Transverse colon (tissue), 4 donors: Measurements from ENCODE around the gene GALNT11. TPM values are rescaled to one million over a fixed set of nuclear protein-coding genes. Genes with fewer than 3 reads are reported as not detected.

ENCODE experiments used
- DNase-seq: peaks from one replicate; pipeline ENCODE4 v3.0.0-alpha.2; 2019
- H3K27ac ChIP-seq, 4 donors: fragments of 200-600 bp; sonication (generic); 2 replicates each; pipeline ENCODE4 v1.5.1; 2016 to 2018; ENCODE audit warnings: inconsistent platforms in 4 of 4
- H3K27me3 ChIP-seq: fragments of 200-600 bp; sonication (generic); 2 replicates; pipeline ENCODE4 v1.5.1; 2017; ENCODE audit warnings: inconsistent platforms
- H3K36me3 ChIP-seq, 4 donors: fragments of 200-600 bp; sonication (generic); 2 replicates each; pipeline ENCODE4 v1.5.1; 2017 to 2019; ENCODE audit warnings: inconsistent platforms in 4 of 4
- H3K4me1 ChIP-seq, 4 donors: fragments of 200-600 bp; sonication (generic); 2 replicates each; pipeline ENCODE4 v1.5.1; 2017 to 2020; ENCODE audit warnings: inconsistent platforms in 4 of 4
- H3K4me3 ChIP-seq, 4 donors: fragments of 200-600 bp; sonication (generic); 1 replicate in 1 of 4; 2 replicates in 3 of 4; pipeline versions ENCODE4 v1.5.1 to v1.6.1; 2017 to 2019; ENCODE audit warnings: inconsistent platforms in 4 of 4
- H3K9me3 ChIP-seq, 2 donors: fragments of 200-600 bp; sonication (generic); 2 replicates each; pipeline ENCODE4 v1.5.1; 2017 to 2019; ENCODE audit warnings: inconsistent platforms in 2 of 2
- CTCF ChIP-seq, 5 experiments: fragments of 200-600 bp in 3 of 5; fragments of 450-650 bp in 2 of 5; sonication (generic) in 3 of 5; IDR thresholded peaks; 1 replicate in 2 of 5; 2 replicates in 3 of 5; pipeline ENCODE4 v1.5.1; 2016 to 2017; ENCODE audit warnings: antibody characterized with exemption in 5 of 5, inconsistent platforms in 3 of 5, mild to moderate bottlenecking in 2 of 5, moderate library complexity in 1 of 5
- EP300 ChIP-seq: sonication (generic); formaldehyde crosslinking; IDR thresholded peaks from one replicate; pipeline ENCODE4 v1.6.1; 2017; ENCODE audit warnings: antibody characterized with exemption, low read depth
- POLR2A ChIP-seq: fragments of 450-650 bp; IDR thresholded peaks from one replicate; pipeline ENCODE4 v1.6.1; 2016; ENCODE audit warnings: antibody characterized with exemption, mild to moderate bottlenecking, moderate library complexity
- POLR2AphosphoS5 ChIP-seq, 3 donors: sonication (generic); formaldehyde crosslinking; IDR thresholded peaks; one replicate each; pipeline ENCODE4 v1.6.1; 2016; ENCODE audit warnings: antibody characterized with exemption in 3 of 3
- WGBS, 2 donors: methylation state at CpG; one replicate each; pipeline ENCODE4 v1.1.5; 2018; ENCODE audit warnings: low coverage in 1 of 2; 5-methylcytosine and 5-hydroxymethylcytosine counted together
- in situ Hi-C, 4 donors: fragments of 200-750 bp; cut with MboI; loops; one replicate each; pipeline versions ENCODE4 v1.15.0 to v1.15.1; 2017; ENCODE audit warnings: low sequenced_read_pairs in 3 of 4, low pct_ligation_motif_present in 1 of 4, low pct_unique_long_range_greater_than_20kb in 1 of 4
- intact Hi-C: fragments of 100-400 bp; cut with DNase I; formaldehyde crosslinking; loops from one replicate; pipeline ENCODE4 v1.15.1; 2023; ENCODE audit warnings: low total_unique reads
- total RNA-seq, 4 donors: library from RNA; depleted of rRNA; stranded (reverse); fragments of >200 nt; gene quantifications; one replicate each; pipeline ENCODE4 v1.1.0, GENCODE V29; 2016

Gene GALNT11
- total RNA-seq, 4 donors from 2014 or later: 14.7 to 36.2 (median 24.0) TPM

- peaks cover 0 to 39% (median 17%) of the 10 kb centered on the region in 4 donors for H3K36me3 ChIP-seq
- intact Hi-C loops (no loop called here), in situ Hi-C loops (no loop called here)
Measured at GRCh38 chr7:152127229-152127628, 101.8 kb downstream of the GALNT11 start.

GRCh38 chr7:152128252-152128651 lies 102.8 kb downstream of the GALNT11 start:
- Histone ChIP-seq H3K27me3 (no peaks in the 10 kb centered on the region), H3K4me1 (no peaks in the 10 kb centered on the region), H3K36me3 (peaks cover 0 to 37% (median 15%) of the 10 kb centered on the region in 4 donors), H3K27ac (no peak overlapping the region), H3K9me3 (peaks cover 0 to 6% of the 10 kb centered on the region in 2 donors), H3K4me3 (no peak overlapping the region)
- TF ChIP-seq POLR2A (no peak), POLR2AphosphoS5 (IDR thresholded peaks at IDR 0.05) (no peak), EP300 (no peak), CTCF (IDR thresholded peaks at IDR 0.05) (no peak)
- 95 to 100% methylated on average over 1 to 20 of the region's 20 CpGs for WGBS, 2 donors
- no peak for DNase-seq
- in situ Hi-C loops (no loop called here), intact Hi-C loops (no loop called here)

More at GRCh38 chr7:152127229-152127628, 101.8 kb downstream of the GALNT11 start:
- Histone ChIP-seq H3K27ac (no peak overlapping the region), H3K9me3 (peaks cover 0 to 6% of the 10 kb centered on the region in 2 donors), H3K4me1 (no peaks in the 10 kb centered on the region), H3K27me3 (no peaks in the 10 kb centered on the region), H3K4me3 (no peak overlapping the region)
- WGBS, 2 donors: 94 to 100% methylated on average over 1 to 19 of the region's 19 CpGs
- TF ChIP-seq POLR2A: no peak
- no peak for TF ChIP-seq POLR2AphosphoS5 (IDR thresholded peaks at IDR 0.05)
- TF ChIP-seq CTCF (IDR thresholded peaks at IDR 0.05): no peak
- TF ChIP-seq EP300: no peak
- no peak for DNase-seq

- Histone ChIP-seq H3K27me3 (no peaks in the 10 kb centered on the region), H3K9me3 (peaks cover 0 to 6% of the 10 kb centered on the region in 2 donors), H3K4me1 (no peaks in the 10 kb centered on the region), H3K4me3 (no peak overlapping the region), H3K36me3 (peaks cover 0 to 32% (median 14%) of the 10 kb centered on the region in 4 donors), H3K27ac (no peak overlapping the region)
- DNase-seq: no peak
- WGBS, 2 donors: 96 to 99% methylated on average over 15 to 60 of the region's 60 CpGs
- intact Hi-C loops (no loop called here), in situ Hi-C loops (no loop called here)
- TF ChIP-seq POLR2A (no peak), EP300 (no peak), POLR2AphosphoS5 (IDR thresholded peaks at IDR 0.05) (no peak), CTCF (IDR thresholded peaks at IDR 0.05) (no peak)
Measured at GRCh38 chr7:152128741-152129461, 103.4 kb downstream of the GALNT11 start.

GRCh38 chr7:152129682-152130081 lies 104.2 kb downstream of the GALNT11 start:
- DNase-seq: no peak
- no peak overlapping the region for H3K27ac ChIP-seq
- H3K4me1 ChIP-seq: no peaks in the 10 kb centered on the region
- H3K4me3 ChIP-seq: no peak overlapping the region
- H3K36me3 ChIP-seq: peaks cover 0 to 25% (median 10%) of the 10 kb centered on the region in 4 donors
- in situ Hi-C loops (no loop called here), intact Hi-C loops (no loop called here)
- H3K27me3 ChIP-seq: no peaks in the 10 kb centered on the region
- TF ChIP-seq POLR2AphosphoS5 (IDR thresholded peaks at IDR 0.05): no peak
- WGBS, 2 donors: 91 to 95% methylated on average over 7 of the region's 7 CpGs
- H3K9me3 ChIP-seq: peaks cover 0 to 4% of the 10 kb centered on the region in 2 donors
